ENCODE results near the gene MEGF11. TPM values are rescaled to one million over a fixed set of nuclear protein-coding genes. Genes with fewer than 3 reads are reported as not detected.

MEGF11 gene
- polyA plus RNA-seq, 5 donors = 3.3 to 15.1 (median 7.6) TPM

DNA sequence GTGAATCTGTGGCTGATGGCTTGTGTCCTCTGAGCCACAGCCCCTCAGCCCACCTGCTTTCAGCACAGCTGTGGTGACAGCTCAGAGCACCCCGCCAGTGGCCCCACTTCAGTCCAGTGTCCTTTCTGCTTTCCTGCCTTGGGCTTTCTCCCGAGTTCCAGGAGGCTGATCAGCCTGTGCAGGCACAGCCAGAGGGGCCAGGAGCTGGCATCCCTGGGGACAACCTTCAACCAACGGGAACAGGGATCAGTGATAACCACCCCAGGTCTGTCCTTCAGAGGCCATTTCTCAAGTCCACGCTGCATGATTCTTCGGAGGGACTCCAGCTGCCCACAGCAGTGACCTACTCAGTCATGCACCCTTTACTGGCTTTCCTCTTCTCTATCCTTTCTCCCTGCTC lies 217.6 kb downstream of the MEGF11 start:
- DNase-seq = no peak

DNA sequence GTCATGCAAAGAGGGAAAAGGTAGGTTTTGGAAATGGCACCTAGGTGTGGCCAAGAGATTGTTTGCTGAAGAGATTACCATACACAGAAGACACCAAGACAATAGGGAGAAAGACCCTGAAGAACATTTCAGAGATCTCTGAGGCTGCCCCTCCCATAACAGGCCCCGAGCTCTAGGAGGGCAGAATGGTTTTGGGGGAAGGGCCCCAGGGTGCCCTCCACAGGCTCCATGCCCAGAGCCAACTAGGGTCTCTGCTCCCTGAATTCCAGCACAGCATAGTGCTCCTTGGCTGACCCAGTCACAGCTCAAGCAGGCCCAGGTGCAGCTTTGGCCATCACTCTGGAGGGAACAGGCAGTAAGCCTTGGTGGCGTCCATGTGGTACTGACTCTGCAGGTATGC lies 220.4 kb downstream of the MEGF11 start:
- no peak for DNase-seq

DNA sequence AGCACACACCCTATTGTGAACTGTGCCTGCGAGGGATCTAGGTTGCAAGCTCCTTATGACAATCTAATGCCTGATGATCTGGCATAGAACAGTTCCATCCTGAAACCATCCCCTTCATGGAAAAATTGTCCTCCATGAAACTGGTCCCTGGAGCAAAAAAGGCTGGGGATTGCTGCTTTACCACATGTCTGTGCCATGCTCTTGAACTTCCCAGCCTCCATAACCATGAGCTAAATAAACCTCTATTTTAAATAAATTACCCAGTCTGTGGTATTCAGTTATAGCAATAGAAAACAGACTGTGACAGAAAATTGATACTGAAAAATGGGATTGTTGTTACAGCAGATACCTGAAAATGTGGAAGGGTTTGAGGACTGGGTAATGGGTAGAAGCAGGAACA lies 221.5 kb downstream of the MEGF11 start:
- no peak for DNase-seq

DNA sequence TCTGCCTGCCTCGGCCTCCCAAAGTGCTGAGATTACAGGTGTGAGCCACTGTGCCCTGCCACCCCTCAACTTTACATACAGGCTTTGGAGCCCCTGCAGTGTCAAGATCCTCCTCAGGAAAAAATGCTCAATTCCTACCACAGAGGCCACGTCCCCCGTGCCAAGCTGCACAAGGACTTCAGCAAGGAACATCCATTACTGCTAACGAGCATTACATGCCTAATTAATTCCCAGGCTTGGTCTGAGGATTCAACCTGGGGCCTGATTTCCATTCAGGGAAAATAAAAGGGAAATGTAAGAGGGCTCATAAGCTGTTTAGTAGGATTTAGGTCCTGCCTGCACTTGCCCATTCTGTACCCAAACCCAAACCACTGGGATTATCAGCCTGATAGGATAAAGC lies 222.9 kb downstream of the MEGF11 start:
- no peak for DNase-seq

DNA sequence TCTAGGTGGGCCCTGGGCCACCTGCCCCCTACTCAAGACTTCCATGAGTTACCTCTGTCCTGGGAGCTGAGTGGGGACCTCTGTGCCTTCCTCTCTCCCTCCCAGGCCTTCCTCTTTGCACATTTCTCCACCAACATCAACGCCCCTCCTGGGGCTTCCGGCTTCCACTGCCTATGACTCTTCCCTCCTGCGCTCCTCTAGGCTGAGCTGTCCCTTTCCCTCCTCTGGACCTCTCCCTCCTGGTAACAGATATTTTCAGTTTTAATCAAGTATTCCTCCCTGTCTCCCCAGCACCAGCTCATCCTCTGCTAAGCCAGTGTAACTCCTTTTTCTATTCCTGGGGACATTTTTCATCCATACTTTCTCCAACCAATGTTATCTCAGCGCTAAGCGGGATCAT lies 223.9 kb downstream of the MEGF11 start:
- no peak for DNase-seq

DNA sequence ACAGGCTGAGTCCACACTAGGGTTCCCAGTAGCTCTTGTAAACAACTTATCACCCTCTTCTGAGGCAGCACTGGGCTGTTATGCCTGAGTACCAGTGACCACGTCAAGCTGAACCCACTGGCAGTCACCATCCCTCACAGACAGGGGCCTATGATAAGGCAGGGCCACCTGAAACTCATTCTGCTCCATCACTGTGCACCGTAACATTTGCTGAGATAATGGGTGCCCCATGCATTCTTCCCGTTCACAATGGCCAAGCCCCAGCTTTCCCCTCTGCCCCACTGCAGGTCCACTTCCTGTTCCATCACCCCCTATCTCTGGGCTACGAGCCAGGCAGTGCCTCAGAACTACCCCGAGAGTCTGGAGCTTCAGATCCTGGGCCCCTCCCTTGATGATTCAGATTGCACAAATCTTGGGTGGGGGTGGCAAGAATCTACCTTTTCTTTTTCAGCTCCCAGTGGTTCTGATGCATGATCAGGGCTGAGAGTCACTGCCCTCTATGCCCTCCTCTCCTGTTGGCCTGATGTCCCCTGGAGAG lies 226.2 kb downstream of the MEGF11 start:
- no peak for DNase-seq

DNA sequence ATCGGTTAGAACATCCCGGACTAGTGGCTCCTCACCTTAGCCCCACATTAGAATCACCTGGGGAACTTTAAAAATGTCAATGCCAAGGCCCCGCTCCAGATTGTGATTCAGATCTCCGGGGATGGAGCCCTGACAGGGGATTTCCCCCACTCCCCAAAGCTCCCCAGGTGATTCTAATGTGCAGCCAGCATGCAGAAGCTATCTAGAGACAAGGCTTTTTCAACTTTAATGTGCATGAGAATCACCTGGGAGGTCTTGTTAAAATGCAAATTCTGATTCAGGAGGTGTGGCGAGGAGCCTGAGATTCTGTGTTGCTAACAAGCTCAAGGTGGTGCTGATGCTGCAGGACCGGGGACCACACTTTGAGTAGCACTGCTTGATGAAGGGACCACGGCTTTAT lies 227.6 kb downstream of the MEGF11 start:
- no peak for DNase-seq

DNA sequence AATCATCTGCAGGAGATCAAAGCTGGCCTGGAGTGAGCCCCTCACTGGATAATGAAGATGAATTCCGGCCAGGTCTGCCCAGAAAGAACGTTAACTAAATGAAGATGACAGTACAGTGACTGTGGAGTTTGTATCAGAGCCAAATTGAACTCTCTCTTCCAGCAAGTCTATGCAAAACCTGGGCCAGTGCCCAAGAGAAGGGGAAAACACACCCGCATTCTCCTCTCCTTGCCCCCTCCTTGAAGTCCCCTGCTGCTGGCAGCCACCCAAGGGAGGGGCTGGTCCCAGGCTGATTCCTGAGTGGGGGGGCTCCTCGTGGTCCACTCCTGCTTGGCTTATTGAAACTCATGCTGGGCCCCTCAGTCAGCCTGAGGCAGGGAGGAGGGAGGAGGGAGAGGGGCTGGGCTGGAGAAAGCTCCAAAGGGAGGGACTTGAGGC lies 228.5 kb downstream of the MEGF11 start:
- peak; percentile 31 to 32 for DNase-seq

DNA sequence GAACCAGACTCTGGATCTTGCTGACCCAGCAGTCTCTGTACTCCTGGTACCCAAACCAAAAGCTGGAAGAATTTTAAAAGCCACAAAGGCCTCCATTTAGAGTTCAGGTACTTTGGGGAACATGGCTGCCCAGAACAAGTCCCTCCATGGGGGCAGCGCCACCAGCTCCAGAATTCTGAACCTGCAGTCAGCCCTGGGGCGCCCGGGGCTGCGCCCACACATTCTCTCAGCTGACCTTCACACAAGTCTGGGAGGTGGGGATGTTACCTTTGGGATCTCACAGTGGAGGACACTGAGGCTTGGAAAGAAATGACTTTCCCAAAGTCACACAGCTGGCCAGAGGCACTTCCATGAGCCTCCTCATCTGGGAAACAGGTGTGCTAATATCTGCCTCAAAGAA lies 229.4 kb downstream of the MEGF11 start:
- DNase-seq = no peak

DNA sequence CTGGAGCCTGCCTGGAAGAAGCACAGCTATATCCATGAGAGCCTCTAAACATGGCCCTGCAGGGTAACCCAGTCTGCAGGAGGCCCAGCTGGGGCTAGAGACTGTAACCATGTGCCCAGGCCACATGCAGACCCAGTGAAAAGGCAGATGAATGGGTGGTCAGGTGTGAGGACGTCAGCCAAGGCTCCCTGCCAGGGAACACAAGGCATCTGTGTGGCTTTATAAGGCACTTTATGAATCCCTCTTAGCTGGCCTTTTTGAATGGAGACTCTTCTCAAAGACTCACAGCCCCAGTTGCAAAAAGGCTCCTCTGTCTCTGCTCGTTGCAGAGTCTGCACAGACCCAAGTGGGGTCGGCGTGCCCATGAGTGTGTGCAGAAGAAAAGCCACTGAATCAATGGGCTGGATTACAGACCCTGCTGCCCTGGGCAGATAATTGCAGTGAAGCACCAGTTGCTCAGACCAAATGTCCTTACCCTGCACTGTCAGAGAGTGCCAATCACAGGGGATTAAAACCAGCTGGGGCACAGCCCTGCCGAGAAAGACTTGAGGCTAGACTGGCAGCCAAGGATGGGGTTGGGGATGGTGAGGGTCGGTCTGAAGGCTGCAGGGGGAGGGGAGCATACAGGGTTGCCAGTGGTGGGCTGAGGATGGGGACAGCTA lies 230.1 kb downstream of the MEGF11 start:
- DNase-seq = no peak

DNA sequence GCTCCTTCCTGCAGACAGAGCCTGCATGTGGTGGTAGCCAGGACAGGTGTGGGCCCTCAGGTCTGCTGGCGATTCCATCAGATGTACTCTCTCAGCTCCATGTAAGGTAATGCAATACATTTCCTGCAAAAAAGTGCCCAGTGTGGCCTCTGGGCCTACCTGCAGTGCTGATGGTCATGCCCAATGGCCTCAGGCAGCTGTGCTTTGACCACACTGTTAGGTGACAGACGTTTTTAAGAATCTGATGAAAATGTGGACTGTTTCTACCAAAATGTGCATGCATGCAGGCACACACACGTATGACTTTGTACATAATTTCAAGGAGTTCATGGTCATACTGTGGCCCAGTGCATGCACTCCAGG lies 231.4 kb downstream of the MEGF11 start:
- DNase-seq = no peak

DNA sequence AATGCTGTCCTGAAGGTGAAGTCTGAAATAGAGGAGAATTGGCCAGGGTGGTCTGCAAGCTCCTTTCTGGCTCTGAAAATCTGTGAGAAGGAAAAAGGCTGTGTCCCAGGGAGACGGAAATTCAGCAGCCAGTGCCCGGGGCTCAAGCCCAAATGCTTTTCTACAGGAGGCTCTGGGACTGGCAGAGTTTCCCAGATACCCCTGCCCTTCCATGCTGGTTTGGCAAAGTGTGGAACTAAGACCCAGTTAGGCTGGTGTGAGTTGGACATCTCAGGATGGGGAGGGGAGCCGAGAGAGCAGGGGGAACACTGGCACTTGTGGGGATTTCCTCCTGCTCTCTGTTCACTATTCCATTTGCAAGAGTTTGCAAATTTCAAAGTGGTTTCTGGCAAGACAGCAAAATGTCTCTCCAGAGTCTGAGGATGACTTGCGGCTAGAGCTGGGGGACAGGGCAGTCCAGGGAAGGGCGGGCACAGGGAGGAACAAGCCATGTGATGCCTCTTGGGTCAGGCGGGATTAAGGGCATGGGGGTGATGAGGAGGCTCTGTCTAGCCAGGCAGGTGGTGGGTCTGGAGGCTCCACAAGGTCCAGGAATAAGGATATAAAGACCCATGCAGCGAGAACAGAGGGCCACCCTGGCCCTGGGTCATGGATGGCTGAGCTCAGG lies 231.9 kb downstream of the MEGF11 start:
- DNase-seq = no peak

DNA sequence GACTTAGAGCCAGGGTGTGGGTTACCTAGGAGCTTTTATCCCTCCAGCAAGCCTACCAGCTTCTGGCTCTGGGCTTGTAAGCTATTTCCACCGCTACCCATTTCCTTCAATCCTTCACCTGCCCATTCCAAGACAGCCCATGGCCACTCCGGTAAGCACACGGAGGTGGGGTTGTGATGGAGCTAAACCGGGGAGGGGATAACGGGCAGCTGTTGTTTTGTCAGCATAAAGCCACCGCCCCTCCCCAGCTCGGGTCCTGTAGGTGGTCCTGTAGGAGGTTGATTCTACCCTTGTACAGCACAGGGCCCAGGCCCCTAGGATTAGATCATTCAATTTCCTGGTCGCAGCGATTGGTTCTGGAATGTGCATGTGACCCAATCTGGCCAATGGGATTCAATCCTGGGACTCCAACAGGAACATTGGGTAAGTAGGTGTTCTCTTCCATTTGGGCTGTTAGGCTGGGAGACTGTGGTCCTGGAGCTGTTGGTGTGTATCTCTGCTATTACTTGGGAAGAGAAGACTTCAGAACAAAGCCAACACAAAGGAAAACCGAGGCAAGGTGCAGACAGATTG lies 233.6 kb downstream of the MEGF11 start:
- no peak for DNase-seq

DNA sequence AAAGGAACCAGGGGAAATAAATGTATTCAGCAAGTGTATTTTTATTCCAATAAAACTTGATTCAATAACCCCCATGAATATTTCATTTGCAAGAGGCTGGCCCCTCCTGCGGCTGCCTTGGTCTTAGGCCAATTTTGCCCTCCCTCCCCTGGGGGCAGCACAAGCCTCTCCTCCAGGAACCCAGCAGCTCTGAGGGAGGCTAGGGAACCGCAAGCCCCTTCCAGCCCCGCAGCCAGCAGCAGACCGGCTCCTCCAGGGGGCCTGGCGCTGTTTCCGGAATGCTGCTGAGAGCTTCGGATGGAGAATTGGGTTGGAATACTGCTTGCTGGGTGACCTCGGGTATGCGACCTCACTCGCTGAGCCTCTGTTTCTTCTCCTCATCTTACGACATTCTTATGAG lies 234.2 kb downstream of the MEGF11 start:
- no peak for DNase-seq

DNA sequence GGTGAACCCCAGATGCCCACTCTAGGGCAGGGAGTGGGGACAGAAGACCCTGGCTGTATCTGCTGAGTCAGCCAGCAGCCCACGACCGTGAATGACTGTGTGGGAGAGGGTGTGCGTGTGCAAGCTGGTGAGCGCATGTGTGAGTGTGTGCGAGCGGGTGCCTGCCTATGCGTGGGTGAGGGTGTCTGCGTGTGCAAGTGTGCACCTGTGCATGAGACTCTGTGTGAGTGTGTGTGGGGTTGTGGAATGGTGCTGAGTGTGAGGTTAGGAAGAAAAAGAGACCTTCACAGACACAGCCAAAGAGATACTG lies 235.1 kb downstream of the MEGF11 start:
- DNase-seq = no peak

DNA sequence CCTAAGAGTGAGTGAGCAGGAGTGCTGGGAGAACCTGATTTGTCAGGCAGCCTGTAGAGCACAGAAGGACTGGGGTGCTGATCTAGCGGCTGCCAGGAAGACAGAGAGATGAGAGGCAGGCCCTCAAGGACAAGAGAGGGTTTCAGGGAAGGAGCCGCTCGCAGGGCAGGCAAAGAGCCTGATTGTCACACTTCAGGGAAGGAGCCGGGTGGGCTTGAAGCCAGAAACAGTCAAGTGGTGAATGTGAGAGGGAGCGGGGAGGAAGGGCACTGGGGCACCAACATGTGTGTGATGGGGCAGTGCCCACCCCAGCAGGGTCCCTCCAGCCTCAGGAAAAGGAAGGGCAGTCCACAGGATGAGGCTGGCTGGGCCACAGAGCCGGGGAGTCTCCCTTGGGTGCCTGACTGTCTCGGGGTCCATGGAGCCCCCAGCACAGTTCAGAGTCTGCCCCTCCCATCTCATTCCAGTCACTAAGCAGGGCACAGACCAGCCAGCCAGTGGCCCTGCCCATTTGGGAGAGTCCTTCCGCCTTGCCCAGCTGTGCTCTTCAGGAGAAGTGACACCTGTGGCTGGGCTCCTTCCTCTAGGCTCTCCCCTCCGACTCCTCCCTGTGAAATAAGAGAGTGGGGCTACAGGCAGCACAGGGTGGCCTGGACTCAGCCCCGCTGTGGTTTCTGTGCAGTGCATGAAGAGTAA lies 235.6 kb downstream of the MEGF11 start:
- DNase-seq = no peak

DNA sequence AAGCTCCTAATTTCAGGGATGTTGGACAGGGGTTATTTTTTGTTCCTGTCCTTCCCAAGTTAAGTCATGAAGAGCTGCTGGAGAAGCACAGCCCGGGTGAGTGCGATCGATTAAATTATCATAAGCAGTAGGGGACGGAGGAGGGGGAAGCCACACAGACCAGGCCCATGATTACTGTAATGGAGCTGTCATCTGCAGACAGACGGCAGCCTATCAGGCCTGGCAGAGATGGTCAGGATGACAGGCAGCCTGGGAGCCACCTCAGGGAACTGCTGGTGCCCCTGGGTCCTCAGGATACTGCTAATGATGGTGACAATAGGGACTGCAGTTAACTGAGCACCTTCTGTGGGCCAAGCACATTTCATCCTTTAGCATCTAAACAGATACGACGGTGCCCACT lies 236.6 kb downstream of the MEGF11 start:
- no peak for DNase-seq

DNA sequence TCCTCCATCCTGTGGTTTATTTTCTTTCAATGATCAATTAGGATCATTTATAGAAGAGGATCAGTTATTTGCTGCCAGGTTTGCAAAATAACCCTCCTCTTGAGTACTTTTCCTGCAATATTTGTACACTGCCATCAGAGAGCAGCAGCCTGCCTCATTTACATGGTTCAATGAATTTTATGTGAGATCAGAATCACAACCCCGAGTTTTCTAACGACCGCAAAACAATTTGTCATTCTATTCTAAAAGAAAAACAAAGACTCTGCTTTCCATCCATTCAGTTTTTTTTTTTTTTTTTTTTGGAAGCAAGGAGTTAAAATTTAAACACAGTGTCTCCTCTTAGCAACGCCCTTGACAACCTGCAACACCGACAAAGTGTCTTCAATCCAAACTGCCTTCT lies 237.4 kb downstream of the MEGF11 start:
- DNase-seq = no peak

DNA sequence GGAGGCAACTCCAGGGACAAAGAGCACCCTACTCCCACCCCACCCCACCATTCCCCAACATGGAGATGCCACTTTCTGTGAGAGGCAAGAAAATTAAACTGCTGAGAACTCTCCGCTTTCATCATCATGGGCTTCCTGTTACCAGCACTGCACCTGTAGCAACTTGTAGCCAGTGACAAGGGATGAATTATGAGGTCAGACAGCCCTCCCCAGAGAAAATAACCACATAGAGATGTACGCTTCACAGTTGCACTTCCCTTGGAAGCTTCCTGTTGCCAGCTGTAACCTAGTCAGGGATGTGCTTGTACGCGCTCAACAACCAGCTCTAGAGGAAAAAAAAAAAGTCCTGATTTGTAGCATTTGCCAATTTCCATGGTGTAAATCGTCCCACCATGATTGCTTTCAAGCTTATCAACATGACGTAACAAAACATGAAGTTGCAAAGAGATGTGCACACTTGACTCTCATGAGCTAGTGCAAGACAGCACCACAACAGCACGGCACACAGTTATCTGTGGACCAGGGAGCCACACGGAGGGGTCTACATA lies 238.8 kb downstream of the MEGF11 start:
- no peak for DNase-seq

DNA sequence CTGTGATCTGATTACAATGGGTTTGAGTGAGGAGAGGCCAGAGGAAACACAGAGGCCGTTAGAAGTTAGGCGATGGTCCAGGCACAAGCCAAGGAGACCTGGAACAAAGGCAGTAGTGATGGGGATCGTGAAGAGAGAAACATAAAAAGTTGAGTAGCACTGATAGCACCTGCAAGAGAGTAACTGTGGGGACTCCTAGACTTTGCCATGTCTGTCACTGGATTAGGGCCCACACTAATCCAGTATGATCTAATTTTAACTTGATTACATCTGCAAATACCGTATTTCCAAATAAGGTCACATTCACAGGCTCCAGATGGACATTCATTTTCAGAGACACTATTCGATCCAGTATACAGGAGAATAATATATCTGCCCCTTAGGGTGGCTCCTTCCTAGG lies 239.5 kb downstream of the MEGF11 start:
- DNase-seq = no peak

DNA sequence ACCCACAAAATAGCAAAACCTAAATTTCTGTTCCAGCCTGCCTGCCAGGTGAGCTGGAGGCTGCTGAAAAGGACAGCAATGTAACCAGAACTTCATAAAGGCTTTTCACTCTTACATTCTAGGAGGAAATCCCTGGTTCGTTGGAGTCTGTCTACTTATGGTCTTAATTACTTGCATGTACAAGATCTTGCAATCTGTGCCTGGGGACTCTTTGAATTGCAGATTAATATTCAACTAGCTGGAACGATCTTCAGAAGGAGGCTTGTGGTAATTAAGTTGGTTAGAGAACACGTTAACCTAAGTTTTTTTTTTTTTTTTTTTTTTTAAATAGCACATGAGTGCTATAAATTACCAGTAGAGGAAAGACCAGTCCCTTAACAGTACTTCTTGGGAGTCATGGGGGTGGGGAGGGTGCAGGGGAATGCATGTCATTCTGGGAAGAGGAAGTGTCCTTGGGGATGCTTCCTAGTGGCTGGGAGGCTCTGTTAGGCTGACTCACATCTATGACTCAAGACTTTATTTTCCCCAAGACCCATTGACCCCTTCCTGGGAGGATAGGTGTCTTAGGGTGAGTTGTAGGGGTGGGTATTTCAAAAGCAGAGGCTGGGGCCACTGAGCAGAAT lies 244.5 kb downstream of the MEGF11 start:
- DNase-seq = no peak

DNA sequence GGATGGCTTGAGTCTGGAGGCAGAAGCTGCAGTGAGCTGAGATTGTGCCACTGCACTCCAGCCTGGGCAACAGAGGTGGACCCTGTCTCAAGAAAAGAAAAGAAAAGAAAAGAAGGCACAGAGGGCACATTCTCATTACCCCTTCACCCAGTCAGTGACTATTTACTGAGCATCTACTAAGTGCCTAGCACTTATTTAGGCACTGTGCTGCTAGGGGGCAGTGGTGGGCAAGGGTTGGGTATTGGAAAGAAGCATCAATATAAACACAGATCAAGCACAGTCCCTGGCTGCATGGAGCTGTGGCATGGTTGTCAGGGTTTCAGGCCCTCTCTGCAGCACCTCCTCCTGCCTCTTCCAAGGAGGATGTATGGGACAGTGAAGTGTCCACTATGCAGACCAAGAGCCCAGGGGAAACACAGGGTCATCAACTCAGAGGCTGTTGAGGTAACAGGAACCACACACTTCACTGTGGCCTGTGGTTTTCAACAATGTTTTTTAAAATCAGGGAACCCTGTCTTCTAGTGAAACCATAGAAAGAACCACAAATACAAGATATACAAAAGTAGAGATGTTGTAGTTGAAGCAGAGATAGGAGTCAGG lies 245.8 kb downstream of the MEGF11 start:
- DNase-seq = no peak

Data from right lung (tissue), 5 donors.